Hematopoietic multipotent progenitor cell treated with erythropoietin and hydrocortisone succinate and interleukin-3 and kit ligand, for 8 days (in vitro differentiated cells): Measurements from ENCODE around the gene KRT28.
"Not testable (repeated sequence)": the region's sequence is repeated elsewhere in the genome, so short reads cannot be mapped to it uniquely, and the experiment has no call there.

Experiments used
- DNase-seq: peaks from one replicate; pipeline ENCODE4 v3.0.0-alpha.2; 2015

KRT28 gene

GRCh38 chr17:40818733-40819527, 19.2 kb upstream of the KRT28 start:
- DNase-seq: peak; percentile 80

DNA sequence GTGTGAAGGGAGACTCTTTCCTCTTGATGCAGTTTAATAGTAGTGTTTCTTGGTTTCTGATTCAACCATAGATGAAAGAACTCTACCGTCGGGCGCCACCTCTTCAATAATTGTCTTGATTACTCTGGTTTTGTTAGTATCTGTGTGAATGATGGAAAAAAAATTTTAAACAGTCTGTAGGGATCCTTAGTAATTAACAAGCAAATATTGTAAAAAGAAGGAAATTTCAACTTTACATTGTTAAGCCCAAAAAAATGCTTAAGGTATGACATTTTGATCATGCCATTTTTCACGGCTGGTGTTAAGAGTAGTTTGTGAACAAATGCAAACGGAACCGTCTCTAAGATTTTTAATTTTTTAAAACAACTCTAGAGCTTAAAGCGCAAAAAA, 18.6 kb upstream of the KRT28 start:
- DNase-seq: peak; percentile 29

DNA sequence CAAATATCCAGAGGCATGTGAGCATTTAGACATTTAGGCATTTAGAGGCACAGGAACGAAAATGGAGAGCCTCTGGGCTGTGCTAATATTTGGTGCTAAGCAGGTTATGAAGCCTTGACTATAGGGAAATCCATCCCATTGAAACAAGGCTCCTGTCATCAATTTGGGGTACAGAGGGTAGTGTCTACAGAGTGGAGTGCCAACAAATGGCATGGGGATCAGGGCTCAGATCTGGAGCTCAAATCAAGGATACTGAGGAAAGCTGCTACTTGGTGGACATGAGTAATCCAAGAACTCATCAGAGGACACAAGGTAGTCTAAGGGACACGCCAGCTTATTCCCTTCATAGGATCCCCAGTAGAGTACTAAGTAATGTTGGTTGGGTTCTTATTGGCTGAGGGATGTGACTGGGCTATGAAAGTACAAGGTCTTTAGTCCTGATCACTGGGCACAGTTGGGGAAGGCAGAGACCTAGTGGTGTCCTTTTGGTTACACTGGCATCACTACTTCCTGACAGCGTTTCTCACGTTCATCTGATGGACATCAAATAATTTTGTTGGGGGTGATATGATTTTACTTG, 17.4 kb upstream of the KRT28 start:
- DNase-seq: no peak

GRCh38 chr17:40816569-40816968, 16.8 kb upstream of the KRT28 start:
- DNase-seq: no peak

- no peak for DNase-seq
Observed at GRCh38 chr17:40815381-40815780, 15.6 kb upstream of the KRT28 start.

GRCh38 chr17:40814657-40815056, 14.9 kb upstream of the KRT28 start:
- DNase-seq: not testable (repeated sequence)

- DNase-seq: no peak
Observed at GRCh38 chr17:40813804-40814203, 14.0 kb upstream of the KRT28 start.

GRCh38 chr17:40812639-40813038, 12.9 kb upstream of the KRT28 start:
- DNase-seq: no peak

- DNase-seq: no peak
Observed at GRCh38 chr17:40810494-40810893, 10.7 kb upstream of the KRT28 start.

- DNase-seq: no peak
Observed at GRCh38 chr17:40809721-40810421, 10.1 kb upstream of the KRT28 start.

GRCh38 chr17:40806131-40806530, 6.4 kb upstream of the KRT28 start:
- DNase-seq: no peak

- DNase-seq: peak; percentile 72
Observed at GRCh38 chr17:40803617-40804082, 3.9 kb upstream of the KRT28 start.

GRCh38 chr17:40801157-40801556, 1.4 kb upstream of the KRT28 start:
- DNase-seq: no peak

- DNase-seq: no peak
Observed at GRCh38 chr17:40800381-40800780, 622 bp upstream of the KRT28 start.

DNA sequence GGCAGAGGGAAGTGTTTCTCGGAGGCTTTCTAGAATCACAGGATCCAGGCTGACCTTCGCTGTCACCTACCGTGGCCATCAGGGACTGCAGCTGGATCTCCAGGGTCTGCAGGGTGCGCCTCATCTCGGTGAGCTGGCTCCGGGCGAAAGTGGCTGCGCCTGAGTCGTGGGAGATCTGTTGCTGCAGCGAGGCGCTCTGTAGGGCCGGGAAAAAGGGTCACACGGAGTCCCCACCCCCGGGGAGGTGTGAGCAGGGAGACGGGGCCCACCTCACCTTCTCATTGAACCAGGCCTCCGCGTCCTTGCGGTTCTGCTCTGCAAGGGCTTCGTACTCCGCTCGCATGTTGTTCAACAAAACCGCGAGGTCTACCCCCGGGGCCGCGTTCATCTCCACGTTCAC, 2.9 kb downstream of the KRT28 start:
- DNase-seq: no peak

DNA sequence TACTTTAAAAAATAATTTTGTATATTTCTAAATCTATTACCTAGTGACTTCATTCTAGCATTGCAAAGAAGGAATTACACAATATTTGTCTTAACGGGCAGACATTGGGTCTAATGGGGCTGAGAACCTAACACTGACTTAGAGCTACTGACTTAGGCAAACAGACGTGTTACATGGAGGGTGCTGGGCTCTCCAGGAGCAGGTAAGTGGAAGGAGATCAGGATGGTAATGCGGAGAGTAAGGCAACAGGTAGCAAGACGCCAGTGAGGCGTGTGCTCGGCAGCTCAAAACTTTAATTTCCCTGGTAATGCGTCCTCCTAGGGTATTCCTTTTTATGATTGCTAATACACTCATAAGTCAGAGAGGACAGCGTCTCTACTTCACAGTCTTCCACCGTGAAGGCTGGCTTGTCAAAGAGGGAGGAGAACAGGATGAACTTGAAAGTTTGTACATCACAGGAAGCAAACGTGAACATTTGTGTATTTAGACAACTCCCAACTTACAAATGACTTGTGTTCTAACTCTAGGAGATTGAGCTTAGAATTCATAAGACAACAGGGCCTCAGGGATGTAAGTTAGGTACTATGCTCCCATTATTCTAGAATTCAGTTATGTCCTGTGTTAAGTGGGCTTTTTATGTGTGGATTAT, 4.6 kb downstream of the KRT28 start:
- DNase-seq: no peak

DNA sequence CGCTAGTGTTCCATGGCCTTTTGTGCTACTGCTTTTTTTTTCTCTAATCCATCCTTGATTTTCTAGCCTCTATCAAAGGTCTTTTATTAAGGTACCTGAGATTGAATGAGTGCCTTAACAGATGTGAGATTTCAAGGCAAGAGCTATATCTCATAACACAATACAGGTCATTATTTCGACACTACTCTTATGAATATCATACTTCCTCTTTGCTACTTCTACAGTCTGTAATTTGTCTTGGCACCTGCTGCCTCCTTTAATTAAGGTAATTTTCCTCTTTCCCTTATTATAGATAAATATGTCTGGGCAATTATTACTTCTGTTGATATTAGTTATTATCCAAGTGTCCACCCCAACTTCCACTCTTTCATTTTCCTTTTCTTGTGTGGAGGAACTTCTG, 5.3 kb downstream of the KRT28 start:
- DNase-seq: no peak

- no peak for DNase-seq
Observed at GRCh38 chr17:40793832-40794231, 5.9 kb downstream of the KRT28 start.

GRCh38 chr17:40791787-40792436, 7.8 kb downstream of the KRT28 start:
- DNase-seq: peak; percentile 10

DNA sequence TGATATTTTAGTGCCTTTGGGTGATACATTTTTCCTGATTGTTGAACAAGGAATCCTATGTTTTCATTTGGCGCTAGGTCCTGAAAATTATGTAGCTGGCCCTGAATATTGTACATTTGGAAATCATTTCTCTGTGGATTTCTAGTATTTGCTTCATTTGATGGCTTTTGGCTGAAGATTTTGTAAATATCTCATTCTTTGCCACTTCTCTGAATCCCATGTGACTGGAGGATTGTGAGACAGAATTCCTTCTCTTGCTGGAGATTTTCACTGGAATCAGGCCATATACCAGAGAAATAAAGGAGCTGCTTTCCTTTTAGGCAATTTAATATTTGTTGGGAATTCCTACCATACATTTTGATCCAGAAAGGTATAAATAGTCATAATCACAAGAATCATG, 8.6 kb downstream of the KRT28 start:
- no peak for DNase-seq

- no peak for DNase-seq
Observed at GRCh38 chr17:40782450-40782849, 17.3 kb downstream of the KRT28 start, which contains the start of gene KRT27. Gene KRT27 (minus strand): TSS chr17:40782550. CDS start chr17:40782493, 57 bp downstream.

GRCh38 chr17:40779181-40779909, 20.4 kb downstream of the KRT28 start:
- no peak for DNase-seq
